GM18858 (cell line): ENCODE data around the gene WIPF1.

Source experiments
- ATAC-seq: cut with Tn5 transposase; IDR thresholded peaks from one replicate; pipeline ENCODE4 v1.9.1; 2021; ENCODE audit not compliant: unreplicated experiment

Gene WIPF1

DNA sequence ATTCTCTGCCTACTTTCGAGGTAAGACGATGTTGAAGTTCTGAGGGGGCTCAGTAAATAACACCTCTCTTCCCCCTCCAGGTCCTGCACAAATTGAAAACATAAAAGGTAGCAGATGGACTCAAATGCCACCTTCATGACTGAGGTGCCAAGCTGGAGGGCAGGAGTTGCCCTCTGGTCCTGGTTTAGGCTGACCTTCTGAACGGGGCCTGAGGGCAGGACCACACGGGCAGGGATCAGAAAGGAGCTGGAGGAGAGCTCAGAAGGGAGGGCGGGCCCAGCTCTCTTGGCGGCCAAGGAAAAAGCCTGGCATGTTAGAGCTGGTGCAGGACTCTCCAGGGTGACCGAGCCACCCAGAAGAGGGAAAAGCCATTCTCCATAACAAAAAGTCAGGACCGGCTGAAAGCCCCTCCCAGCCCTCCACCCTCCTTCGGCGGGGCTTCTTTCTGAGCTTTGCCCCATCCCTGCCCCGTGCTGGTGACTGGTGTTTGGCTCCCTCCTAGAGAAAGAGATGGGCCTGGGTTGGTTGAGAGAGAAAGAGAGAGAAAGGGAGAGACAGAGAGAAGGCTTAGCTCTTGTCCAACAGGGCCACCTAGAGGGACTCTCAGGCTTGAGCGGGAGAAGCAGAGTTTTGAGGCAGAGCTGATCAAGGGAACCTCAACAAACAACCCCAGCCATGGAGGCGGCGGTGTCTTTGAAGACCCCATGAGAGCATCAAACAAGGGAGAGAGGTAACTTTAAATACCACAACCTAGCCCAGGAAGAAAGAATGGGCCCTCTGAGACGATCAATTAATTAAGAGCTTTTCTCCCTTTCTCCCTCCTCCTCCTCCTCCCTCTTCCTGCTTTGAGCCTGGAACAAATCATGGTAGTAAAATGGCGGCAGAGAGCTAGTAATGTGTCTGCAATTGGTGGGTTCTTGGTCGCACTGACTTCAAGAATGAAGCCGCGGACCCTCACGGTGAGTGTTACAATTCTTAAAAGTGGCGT, 50.8 kb downstream of the WIPF1 start:
- ATAC-seq, result no peak

DNA sequence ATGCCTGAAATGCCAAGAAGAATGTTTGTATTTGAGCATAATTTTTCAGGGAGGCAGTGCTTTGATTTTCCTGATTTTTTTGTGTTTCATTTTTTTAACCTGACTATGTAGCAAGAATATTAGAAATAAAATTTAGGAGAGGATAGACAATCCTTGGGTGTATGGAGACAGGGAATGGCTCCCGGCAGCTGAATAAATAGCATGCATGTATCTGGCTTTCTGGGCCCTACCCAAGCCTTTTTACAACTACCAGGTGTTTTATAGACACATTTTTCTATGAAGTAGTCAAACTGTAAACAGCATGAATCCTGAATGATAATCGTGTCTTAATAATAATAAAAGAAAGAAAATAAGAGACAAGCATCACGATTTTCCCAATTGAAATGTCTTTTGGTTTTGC, 52.4 kb downstream of the WIPF1 start:
- no peak for ATAC-seq

DNA sequence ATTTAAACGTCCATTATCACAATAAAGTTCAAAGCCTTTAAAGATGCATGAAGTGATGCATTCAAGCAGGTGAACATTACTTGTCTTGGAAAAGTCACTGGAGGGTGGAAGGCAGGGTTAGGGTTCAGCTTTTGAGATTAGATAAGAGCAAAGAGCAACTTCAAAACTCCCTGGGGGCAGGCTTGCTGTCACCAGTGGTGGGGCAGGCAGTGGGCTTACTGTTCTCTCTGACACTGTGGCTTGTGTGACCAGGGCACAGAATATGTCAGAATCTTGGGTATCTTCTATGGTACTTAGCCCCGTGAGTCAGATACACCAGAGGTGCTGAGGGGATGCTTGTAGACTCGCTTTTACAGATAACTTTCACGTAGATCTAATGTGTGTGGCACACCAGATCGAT, 52.8 kb downstream of the WIPF1 start:
- ATAC-seq, result no peak

DNA sequence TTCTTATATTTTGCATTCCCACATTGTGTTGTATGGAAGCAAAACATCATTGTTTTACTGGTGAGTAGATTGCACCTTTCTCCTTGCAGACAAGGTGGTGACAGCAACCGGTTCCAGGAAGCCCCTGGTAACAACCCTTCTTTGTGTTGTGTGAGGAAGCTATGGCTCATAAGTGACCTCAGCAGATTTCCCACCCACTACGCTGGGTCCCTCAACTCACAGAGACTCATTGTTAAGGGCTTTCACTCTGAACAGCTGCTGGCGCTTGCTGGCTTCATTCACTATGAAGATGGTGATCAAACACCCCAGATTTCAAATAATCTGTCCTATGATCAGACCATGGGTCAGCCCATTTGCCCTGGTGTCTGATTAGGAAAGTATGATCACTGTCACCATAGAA, 53.4 kb downstream of the WIPF1 start:
- no peak for ATAC-seq

DNA sequence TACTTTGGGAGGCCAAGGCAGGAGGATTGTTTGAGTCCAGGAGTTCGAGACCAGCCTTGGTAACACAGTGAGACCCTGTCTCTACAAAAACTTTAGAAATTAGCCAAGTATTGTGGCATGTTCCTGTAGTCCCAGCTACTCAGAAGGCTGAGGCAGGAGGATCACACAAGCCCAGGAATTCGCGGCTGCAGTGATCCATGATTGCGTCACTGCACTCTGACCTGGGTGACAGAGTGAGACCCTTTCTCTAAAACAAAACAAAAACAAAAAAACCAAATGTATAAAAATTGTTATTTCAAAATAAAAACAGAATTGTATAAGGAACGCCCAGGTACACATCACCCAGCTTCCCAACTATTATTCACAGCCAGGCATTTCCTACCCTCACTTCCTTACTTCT, 56.7 kb downstream of the WIPF1 start:
- no peak for ATAC-seq

DNA sequence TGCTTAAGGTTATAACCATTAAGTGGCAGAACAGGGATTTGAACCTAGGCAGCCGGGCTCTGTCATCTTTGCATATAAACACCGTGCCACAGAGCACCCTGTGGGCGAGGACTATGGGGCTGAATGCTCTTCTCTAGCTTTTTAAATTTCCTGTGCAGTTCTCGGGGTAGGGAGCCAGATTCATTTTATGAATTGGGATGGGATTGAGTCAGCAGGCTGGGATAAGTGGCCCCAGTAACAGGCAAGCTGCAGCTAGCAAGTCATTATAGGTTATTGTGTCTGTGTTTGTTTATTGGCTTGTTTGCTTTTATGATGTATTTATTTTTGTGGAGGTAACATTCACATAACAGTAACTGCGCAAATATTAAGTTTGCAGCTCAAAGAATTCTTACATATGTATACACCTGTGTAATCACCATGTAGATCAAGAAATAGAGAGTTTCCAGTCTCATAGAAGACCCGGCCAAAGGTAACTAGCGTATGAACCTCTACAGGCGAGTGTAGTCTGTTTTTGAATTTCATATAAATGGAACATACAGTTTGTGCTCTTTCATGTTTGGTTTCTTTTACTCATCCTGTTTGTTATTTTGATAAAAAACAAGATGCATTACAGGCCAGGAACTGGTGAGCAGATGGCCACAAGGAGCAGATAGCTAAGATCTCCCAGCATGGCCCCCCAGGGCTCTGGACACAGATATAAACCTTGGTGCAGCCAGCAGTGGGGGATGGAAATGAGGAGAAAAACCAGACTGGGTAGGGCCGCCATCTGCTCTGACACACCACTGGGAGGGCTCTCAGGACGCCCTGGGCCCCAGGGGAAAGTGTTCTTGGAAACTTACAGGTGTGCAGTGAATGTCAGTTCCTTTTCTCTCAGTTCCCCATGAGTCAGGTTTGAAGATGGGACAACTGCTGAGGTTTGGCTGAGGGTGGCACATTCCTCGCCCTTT, 61.6 kb downstream of the WIPF1 start:
- no peak for ATAC-seq

DNA sequence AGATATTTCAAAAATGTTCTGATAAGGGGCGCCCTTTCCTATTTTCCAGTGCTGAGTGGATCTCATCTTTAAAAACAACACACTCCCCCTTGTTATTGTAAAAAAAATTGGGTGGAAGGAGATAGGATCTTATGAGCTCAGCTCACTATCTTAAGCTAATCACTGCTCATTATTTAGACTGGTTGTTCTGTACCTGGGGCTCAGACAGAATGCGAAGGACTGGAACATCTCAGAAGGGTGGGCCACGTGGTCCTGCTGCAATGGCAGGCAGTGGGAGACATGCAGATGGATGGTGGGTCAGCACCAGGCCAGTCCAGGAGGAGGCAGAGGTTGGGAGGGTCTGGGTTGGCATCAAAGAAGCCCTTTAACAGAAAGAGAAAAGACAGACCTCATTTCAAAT, 62.5 kb downstream of the WIPF1 start:
- no peak for ATAC-seq

DNA sequence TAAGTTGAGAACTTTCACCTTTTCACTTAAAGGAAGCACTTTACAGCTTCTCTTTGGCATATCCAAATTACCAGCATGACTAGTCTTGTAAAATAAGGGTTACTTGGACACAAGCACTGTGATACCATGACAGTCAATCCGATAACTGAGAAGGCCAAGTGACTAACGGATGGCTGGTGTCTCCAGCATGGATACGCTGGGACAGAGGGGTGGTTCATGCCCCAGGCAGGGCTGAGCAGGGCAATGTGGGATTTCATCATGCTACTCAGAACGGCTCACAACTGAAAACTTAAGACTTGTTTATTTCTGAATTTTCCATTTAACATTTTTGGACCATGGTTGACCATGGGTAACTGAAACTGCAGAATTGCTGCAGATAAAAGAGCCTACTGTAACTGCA, 67.7 kb downstream of the WIPF1 start:
- no peak for ATAC-seq

DNA sequence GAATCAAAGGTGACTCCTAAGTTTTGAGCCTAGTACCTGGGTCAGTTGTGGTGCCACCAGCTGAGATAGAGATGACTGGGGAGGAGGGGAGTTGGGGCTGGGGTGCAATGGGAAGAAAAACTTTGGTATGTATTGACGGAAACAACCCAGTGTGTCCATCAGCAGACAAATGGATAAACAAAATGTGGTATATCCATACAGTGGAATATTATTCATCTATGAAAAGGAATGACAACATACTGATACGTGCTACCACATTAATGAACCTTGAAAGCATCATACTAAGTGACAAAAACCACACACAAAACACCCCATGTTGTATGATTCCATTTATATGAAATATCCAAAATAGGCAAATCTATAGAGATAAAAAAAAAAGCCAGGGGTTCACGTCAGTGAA, 69.6 kb downstream of the WIPF1 start:
- ATAC-seq, result no peak

DNA sequence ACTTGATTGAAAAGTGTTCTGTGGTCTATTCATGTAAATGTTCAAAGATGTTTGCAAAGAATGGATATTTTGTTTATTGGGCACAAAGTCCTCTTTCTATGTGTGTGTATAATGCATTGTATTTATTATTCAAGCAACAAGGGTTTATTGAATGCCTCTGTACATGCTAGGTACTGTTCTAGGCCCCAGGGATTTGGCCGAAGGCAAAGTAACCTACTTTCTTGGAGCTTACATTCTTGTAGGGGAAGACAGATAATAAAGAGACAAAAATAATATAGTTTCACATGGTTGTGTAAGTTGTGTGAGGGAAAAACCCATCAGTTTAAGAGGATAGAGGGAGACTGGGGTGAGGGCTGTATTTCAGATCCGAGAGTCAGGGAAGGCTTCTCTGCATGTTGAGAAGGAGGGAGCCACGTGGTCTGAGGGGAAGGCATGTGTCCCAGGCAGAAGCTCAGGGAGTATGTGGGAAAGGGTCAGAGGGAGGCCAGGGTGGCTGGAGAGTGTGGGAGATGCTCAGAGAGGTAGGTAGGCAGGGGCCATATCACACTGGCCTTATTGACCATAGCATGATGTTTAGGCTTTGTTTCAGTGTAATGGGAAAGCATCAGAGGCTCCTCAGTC, 70.4 kb downstream of the WIPF1 start:
- no peak for ATAC-seq

DNA sequence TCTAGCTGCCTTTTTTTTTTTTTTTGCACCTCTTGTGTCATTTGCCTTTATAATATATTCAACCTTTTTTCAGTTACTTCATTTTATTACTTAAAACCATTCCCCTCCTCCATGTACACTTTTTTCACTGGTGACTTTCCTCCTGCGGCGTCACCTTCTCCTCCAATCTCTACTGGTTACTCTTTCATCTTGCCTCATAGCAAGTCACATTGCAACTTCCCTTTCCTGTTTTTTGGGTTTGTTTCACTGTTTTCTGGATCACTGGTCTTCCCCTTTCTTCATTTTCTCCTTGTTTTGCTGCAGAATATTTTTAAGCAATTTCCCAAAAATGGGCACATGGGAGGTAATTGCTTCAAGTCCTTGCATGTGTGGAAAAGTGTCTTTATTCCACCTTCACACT, 73.1 kb downstream of the WIPF1 start:
- ATAC-seq, result no peak

DNA sequence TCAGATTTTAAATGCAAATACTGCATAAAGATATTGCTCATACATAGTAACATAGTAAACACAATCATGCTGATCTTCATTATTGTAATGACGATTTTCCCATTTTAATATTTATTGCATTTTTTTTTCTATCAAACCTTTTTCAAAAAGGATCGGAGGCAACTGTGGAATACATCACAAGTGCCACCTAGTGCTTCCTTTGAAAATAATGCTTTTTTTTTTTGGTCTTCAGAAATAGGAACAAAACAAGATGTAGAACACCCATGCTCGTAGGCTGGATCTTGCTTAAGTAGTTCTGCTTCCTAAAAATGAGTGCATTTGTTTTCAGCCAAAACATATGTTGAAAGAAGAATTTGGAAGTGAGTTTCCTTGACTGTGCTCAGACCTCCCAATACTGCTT, 75.1 kb downstream of the WIPF1 start:
- ATAC-seq, result no peak

DNA sequence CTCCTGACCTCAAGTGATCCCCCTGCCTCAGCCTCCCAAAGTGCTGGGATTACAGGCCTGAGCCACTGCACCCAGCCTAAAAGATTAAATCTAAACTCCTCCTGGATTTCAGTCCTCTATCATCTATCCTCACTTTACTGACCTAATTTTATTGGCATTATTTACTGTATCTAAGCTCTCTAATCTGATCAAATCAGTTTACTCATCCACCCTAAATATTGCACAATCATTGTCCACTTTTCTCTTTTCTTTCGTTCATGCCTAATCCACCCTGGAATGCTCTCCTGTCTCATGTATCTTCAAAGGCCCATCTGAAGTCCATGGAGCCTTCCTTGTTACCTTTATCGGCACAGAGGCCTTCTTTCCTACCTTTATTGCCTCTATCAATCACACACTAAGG, 79.2 kb downstream of the WIPF1 start:
- no peak for ATAC-seq

DNA sequence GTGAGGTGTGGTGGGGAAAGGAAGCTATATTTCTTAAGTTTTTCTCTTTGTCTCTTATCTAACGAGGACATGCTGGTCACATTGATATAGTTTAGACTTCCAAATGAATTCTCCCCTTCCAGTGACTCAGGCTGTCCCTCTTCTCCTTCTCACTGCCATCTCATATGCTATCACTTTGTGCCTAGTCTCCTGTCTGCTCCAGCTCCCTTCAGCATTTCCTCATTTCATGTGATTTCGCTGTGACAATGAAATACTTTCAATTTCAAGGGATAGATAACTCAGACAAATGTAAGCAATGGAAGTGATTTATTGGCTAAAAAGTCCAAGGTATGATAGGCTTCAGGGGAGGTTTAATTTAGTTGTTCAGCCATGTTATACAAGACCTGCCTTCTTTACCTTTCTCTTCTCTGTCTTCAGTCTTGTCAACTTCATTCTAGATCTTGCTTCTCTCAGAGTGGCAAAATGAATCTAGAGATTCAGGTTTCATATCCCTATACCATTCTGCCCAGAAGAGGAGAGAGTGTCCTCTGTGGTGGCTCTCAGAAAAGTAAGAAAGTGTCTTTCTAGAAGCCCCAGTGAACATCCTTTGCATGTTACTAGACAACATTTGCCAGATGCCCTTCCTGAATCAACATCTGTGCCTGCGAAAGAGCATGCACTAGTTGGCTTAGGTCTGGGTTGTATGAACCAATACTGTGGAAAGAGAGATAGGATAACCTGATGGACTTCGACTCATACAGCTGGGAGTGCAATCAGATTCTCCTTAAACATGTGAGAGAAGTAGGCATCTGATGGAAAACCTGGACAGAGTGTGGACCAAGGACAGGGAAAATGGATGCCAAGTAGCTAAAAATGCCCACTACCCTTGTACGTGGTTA, 80.9 kb downstream of the WIPF1 start:
- no peak for ATAC-seq

DNA sequence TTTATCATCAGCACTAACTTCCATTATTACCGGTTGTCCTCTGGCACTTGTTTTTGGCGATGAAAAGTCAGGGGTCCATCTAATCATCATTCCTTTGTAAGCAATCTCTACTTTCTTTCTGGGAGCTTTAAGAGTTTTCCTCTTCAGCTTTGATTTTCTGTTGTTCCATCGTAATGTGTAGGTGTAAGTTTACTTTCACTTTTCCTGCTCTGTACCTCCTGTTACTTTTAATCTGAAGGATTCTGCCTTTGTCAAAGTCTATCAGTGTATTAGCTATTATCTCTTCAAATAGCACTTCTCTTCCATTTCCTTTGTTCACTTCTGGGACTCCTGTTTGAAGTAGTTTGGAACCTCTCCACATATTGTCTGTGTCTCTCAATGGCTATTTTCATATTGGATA, 85.3 kb downstream of the WIPF1 start:
- no peak for ATAC-seq

DNA sequence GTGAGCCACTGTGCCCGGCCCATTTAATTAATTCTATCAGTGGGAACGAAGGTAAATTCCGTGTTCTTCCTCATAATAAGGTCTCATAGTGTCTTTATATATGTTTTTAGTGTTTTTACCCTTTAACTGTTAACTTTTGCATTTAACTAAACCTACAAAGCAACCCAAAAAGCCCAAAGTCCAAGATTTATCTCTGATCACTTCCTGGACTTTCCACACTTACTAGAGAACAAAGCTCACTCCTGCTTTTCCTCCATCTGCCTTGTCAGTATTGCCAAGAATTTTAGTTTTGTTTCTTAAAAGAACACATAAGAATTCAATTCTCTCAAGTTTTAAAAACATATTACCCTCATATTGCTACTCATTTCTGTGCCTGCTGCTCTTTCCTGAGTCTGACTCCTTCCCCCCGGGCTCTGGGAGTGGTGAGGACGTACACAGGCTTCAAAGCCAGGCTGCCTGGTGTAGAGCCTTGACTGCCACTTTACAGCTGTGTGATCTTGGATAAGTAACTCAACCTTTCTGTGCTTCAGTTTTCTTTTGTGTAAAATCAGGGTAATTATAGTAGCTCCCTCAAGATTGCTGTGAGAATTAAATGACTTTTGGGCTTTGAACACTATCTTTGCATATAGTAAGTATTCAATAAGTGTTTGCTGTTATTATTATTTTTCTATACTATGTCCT, 85.9 kb downstream of the WIPF1 start:
- ATAC-seq, result no peak

DNA sequence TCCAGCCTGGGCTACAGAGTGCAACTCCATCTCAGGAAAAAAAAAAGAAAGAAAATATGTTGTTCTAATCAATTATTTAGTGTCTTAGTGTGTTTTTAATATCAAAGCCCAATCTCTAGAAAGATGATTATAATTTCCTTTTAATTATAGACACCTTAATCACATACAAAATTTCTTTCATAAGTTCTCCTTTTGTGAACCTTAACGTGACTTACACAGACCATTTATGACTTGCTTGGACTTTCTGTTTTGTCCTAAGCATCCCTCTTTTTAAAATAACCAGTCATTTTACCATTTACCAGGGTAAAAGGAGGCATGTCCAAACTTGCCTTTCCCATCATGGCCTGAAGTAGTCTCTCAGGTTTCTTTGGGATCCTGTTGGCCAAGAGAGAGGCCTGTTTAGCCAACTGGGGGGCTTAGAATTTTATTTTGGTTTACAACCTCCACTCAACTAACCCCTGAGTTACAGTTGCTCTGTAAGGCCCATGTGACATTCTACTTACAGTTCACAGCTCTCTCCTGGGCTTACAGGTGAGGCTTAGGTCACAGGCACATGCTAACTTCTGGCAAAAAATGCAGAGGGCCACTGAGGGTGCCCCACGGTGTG, 86.9 kb downstream of the WIPF1 start:
- no peak for ATAC-seq
